DND-41 (cell line): Measurements from ENCODE around the gene C11orf71.

Experiments
- EZH2 ChIP-seq: IDR thresholded peaks from 3 replicates; pipeline ENCODE4 v1.6.1; 2012; ENCODE audit warnings: borderline replicate concordance, low read depth, mild to moderate bottlenecking, moderate library complexity, low read length, inconsistent platforms; ENCODE audit not compliant: severe bottlenecking
- TF ChIP-seq, protein P1 (sequence below): IDR thresholded peaks from 2 replicates; pipeline ENCODE4 v1.5.1; 2012; ENCODE audit warnings: borderline replicate concordance, low read length, moderate library complexity, mild to moderate bottlenecking; ENCODE audit not compliant: poor library complexity, severe bottlenecking; ENCODE audit errors: extremely low read depth

DNA sequence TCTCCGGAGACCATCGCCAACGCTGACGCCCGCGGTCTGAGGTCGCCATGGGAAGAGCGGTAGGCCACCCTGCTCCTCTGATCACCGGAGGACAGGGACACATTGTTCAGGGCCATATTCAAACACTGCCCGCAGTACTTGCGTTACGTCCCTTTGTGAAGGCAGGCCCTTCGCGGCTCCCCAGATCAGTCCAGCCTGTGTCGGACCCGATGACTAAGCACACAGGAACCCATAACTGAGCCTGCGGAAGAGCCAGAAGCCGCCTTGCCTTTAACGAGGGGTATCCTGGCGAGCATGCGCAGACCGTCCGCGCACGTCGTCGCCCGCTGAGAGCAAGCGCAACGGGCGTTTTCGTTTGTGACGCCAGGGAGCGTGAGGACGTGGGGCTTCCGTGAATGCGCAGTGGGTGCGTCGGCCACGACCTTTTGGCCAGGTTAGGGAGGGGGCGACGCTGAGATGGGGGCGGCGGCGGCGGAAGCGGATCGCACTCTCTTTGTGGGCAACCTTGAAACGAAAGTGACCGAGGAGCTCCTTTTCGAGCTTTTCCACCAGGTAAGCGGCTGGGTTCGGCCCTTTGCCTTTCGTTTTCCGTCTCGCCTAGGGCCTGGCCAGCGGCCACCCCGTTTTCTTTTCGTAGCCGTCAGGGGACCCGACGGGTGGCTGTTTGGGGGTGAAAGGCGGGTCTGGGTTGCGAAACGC lies at the start of gene C11orf71, which contains the start of gene RBM7:
- TF ChIP-seq, protein P1, sequence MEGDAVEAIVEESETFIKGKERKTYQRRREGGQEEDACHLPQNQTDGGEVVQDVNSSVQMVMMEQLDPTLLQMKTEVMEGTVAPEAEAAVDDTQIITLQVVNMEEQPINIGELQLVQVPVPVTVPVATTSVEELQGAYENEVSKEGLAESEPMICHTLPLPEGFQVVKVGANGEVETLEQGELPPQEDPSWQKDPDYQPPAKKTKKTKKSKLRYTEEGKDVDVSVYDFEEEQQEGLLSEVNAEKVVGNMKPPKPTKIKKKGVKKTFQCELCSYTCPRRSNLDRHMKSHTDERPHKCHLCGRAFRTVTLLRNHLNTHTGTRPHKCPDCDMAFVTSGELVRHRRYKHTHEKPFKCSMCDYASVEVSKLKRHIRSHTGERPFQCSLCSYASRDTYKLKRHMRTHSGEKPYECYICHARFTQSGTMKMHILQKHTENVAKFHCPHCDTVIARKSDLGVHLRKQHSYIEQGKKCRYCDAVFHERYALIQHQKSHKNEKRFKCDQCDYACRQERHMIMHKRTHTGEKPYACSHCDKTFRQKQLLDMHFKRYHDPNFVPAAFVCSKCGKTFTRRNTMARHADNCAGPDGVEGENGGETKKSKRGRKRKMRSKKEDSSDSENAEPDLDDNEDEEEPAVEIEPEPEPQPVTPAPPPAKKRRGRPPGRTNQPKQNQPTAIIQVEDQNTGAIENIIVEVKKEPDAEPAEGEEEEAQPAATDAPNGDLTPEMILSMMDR = peak; percentile 34
- no peak for TF ChIP-seq EZH2
